Lower lobe of right lung (tissue), 2 donors: Measurements from ENCODE around the gene ONECUT3. TPM values are rescaled to one million over a fixed set of nuclear protein-coding genes. Genes with fewer than 3 reads are reported as not detected.

Experiments
- ATAC-seq, 2 donors: fragments of 200-7000 bp; cut with Tn5 transposase; one replicate each; pipeline ENCODE4 v1.9.1; 2020 to 2022; ENCODE audit warnings: mild to moderate bottlenecking in 2 of 2, moderate library complexity in 2 of 2
- DNase-seq: peaks from one replicate; pipeline ENCODE4 v3.0.0-alpha.2; 2020
- H3K27ac ChIP-seq: fragments of 200-600 bp; one replicate; pipeline ENCODE4 v1.8.0; 2022
- H3K27me3 ChIP-seq: fragments of 200-600 bp; one replicate; pipeline ENCODE4 v1.8.0; 2022; ENCODE audit warnings: low read depth
- H3K36me3 ChIP-seq: fragments of 200-600 bp; one replicate; pipeline ENCODE4 v1.8.0; 2022; ENCODE audit warnings: mild to moderate bottlenecking
- H3K4me1 ChIP-seq: fragments of 200-600 bp; one replicate; pipeline ENCODE4 v1.8.0; 2022
- H3K4me3 ChIP-seq: fragments of 200-600 bp; one replicate; pipeline ENCODE4 v1.8.0; 2022; ENCODE audit warnings: mild to moderate bottlenecking
- H3K9me3 ChIP-seq: fragments of 200-600 bp; one replicate; pipeline ENCODE4 v1.8.0; 2022
- intact Hi-C: fragments of 100-400 bp; cut with DNase I; formaldehyde crosslinking; loops from one replicate; pipeline ENCODE4 v1.11.0; 2022
- total RNA-seq: library from RNA; stranded (reverse); fragmentation: NEBNext Ultra II Directional; extraction: Animal tissue kit (Norgen Biotek cat#: 25700); gene quantifications from one replicate; pipeline ENCODE4 v1.2.1, GENCODE V29; 2021
- TF ChIP-seq, protein P1 (sequence below): fragments of 200-600 bp; IDR thresholded peaks from one replicate; pipeline ENCODE4 v1.8.0; 2022; ENCODE audit warnings: antibody characterized with exemption, mild to moderate bottlenecking
- donor health status: DM: no; HTN: yes; CAD: no; lungs with severe emphysema.

The ONECUT3 gene
- total RNA-seq, 1 donor from 2014 or later: not detected

DNA sequence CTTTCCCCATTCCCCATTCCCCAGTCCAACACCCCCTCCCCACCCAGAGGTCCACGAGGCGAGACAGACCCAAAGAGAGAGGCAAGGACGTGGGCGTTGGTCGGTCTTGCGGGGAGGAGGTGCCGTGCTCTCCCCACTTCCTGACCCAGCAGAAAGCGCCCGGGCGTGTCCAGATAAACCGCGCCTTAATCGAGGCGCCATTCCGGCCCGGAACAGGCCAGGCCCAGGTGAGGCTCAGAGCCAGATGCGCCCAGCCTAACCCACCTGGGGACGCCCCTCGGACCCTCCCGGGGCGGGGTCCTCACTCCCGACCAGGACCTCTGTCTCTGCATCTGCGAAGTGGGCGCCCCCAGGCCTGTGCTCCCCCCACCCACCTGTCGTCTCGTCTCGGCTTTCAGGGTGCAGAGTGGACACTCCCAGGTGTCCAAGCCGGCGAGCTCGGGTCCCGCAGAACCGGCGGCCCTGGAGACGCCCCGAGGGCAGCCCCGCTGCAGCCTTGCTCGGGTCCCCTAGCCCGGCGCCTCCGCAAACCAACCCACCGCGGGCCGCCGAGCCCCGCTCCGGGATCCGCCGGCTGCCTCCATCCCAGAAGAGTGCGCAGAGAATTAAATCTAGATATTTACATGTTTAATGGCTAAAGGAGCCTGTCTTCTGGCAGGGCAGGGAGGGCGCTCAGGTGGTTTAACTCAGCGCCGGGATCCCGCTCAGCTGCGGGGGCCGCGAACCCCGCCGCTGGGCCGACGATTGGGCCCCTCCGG is 5.0 kb upstream of the ONECUT3 start:
- ATAC-seq (no peak), DNase-seq (no peak)
- no peak overlapping the region for H3K4me3 ChIP-seq
- peaks cover 23% of the 10 kb centered on the region for H3K4me1 ChIP-seq
- no peaks in the 10 kb centered on the region for H3K9me3 ChIP-seq
- no peak overlapping the region for H3K27ac ChIP-seq
- intact Hi-C loops: no loop called here
- H3K36me3 ChIP-seq: no peaks in the 10 kb centered on the region
- TF ChIP-seq, protein P1, sequence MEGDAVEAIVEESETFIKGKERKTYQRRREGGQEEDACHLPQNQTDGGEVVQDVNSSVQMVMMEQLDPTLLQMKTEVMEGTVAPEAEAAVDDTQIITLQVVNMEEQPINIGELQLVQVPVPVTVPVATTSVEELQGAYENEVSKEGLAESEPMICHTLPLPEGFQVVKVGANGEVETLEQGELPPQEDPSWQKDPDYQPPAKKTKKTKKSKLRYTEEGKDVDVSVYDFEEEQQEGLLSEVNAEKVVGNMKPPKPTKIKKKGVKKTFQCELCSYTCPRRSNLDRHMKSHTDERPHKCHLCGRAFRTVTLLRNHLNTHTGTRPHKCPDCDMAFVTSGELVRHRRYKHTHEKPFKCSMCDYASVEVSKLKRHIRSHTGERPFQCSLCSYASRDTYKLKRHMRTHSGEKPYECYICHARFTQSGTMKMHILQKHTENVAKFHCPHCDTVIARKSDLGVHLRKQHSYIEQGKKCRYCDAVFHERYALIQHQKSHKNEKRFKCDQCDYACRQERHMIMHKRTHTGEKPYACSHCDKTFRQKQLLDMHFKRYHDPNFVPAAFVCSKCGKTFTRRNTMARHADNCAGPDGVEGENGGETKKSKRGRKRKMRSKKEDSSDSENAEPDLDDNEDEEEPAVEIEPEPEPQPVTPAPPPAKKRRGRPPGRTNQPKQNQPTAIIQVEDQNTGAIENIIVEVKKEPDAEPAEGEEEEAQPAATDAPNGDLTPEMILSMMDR: no peak
- peaks cover 89% of the 10 kb centered on the region for H3K27me3 ChIP-seq

DNA sequence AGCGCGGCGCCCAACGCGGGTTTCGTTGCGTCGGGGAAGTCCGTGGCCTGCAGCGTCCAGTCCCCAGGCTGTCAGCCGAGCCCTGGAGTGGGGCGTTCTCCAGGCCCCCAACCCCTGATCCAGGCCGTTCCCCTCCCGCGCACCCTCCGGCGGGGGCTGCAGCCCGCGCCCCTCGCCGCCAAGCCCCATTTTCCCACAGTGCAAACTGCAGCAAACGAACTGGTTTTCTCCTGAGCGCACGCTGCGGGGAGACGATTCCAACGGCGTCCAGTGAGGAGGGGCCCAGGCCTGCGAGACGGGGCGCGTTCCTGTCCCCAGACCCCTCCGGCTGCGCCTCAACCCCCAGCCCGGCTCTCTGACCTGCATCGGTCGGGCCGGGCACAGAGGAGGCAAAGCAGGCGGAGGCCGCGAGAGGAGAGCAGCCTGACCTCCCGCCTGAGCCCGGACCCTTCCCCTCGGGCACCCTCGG is 4.4 kb upstream of the ONECUT3 start:
- no peak for DNase-seq
- H3K36me3 ChIP-seq: no peaks in the 10 kb centered on the region
- no peak overlapping the region for H3K4me3 ChIP-seq
- H3K27ac ChIP-seq: no peak overlapping the region
- TF ChIP-seq, protein P1: no peak
- peaks cover 23% of the 10 kb centered on the region for H3K4me1 ChIP-seq
- H3K27me3 ChIP-seq: peaks cover 83% of the 10 kb centered on the region
- peak in 1 of 2 donors; percentile 10 for ATAC-seq
- intact Hi-C loops: no loop called here
- H3K9me3 ChIP-seq: no peaks in the 10 kb centered on the region

DNA sequence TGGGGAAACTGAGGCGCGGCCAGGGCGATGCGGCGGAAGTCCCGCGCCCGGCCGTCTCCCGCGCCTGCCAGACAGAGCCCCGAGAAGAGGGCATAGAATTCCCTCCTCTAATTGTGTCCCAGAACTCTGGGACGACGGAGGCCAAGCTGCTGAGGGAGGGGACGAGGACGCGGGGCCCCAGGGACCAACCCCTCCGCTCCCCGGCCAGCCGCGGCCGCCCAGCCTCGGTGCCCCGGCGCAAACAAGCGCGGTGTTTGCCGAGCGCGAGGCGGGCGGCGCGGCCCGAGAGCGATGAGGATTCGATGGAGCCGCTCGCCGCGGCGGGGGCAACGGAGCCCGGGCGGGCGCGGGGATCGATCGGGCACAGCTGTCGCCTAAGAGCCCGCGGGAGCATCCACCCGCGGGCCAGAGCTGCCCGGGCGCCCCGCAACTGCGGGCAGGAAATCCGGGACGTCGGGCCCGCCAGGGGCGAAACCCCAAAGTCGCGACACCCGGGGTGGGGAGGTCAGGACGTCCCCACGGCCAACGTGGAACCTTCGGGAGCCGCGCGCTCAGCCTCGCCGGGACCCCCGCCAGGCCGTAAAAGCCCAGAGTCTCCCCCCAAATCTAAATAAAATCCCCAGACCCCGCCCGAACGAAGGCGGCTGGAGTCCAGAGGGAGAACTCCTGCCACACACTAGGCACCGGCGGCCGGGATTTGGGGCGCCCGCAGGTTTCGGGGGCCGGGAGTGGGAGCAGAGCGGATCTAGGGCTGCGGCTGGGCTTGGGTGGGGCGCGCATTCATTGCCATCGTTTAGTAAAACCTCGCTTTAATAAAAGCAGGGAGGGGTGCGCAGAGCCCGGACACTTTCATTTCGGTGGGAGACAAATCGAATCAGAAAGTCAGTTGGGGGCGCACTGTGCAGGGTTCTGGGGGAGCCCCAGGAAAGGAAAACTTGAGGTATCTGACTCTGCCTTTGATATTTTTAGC is 3.6 kb upstream of the ONECUT3 start:
- peaks cover 23% of the 10 kb centered on the region for H3K4me1 ChIP-seq
- DNase-seq (no peak), ATAC-seq (no peak)
- TF ChIP-seq, protein P1: no peak
- peak overlapping the region; percentile 18 for H3K4me3 ChIP-seq
- no peak overlapping the region for H3K27ac ChIP-seq
- H3K9me3 ChIP-seq: no peaks in the 10 kb centered on the region
- H3K27me3 ChIP-seq: peaks cover 80% of the 10 kb centered on the region
- no peaks in the 10 kb centered on the region for H3K36me3 ChIP-seq
- intact Hi-C loops: no loop called here

DNA sequence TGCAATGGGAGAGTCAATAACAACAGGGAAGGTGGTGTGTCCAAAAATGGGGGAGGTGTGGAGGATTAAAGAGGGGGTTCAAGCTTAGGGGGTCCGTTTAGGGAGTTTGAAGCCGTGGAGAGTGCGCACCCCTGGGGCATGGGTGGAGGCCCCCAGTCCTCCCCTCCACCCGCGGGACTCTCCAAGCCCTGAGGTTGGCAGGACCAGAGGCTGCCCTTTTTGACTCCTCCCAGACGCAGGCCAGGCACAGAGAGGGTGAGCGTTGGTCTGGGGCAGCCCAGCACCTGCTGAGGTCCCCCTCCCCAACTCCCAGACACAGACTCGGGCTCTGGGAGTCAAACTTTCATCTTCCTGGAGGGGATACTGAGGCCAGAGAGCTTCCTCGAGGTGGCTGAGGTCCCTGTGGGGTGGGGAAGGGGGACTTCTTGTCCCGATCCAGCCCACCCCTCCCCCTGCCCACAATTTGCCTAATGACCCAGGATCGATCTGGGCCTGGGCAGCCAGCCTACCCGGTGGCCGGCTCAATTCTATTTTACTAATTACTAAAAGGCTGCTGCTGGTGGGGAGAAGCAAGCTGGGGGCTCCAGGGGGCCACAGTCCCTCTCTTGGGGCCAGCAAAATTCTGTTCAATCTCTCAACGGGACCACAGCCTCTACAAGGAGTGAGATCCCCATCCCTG is 2.8 kb upstream of the ONECUT3 start:
- TF ChIP-seq, protein P1: no peak
- Histone ChIP-seq H3K27ac (no peak overlapping the region), H3K4me1 (peaks cover 23% of the 10 kb centered on the region), H3K36me3 (no peaks in the 10 kb centered on the region), H3K4me3 (no peak overlapping the region), H3K9me3 (no peaks in the 10 kb centered on the region), H3K27me3 (peaks cover 80% of the 10 kb centered on the region)
- ATAC-seq: no peak
- no peak for DNase-seq
- intact Hi-C loops: no loop called here

DNA sequence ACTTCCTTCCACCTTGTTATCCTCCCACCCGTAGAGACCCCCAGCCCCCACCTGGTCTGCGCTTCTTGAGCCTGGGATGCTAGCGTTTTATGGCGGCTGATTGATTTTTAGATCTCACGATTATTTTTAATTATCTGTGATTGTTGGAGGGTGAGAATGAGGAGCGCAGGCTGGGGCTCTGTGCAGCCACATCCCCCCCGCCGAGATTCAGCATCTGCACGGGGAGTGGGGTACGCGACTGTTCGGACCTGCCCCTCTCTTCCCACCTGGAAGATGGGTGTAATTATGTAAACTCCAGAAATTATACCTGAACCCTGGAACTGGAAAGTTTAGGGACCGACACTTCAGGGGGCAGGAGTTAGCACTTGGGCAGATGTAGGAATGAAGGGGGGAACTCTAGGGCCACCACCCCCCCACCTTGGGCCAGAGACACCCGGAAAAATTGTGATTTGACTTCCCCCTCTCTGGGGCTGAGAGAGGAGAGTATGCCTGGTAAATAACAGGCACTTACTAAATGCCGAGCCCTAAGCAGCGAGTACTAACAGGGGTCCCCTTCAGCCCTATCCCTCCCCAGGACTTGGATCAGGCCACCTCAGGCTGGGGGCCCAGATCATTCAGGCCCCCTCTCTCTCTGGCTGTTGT is 1.8 kb upstream of the ONECUT3 start:
- DNase-seq: no peak
- H3K4me3 ChIP-seq: no peak overlapping the region
- intact Hi-C loops: no loop called here
- no peak for ATAC-seq
- no peak overlapping the region for H3K27ac ChIP-seq
- peaks cover 86% of the 10 kb centered on the region for H3K27me3 ChIP-seq
- TF ChIP-seq, protein P1: no peak
- no peaks in the 10 kb centered on the region for H3K36me3 ChIP-seq
- H3K4me1 ChIP-seq: peaks cover 23% of the 10 kb centered on the region
- no peaks in the 10 kb centered on the region for H3K9me3 ChIP-seq
